ENCODE results near the gene TIMMDC1.

DNA sequence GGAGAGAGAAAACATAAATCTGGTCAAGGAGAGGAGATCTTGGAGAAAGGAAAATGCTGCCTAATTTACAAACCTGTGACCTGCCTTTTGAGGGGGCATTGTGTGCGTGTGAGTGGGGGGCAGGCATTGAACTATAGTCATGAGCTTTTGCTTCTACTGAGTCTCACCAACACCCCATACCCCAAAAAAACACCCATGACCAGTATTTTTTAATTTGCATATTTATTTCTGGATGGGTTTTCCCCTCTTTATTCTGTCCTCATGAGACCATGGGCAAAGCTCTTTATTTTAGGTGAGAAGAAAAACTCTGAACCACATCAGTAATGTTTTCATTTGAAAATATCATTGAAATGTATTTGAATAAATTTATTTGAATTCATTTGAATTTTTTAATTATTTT lies 40.4 kb downstream of the TIMMDC1 start:
- TF ChIP-seq RBM39 (optimal IDR thresholded peaks at IDR 0.05; ENCODE audit: low read depth, low read length) (no peak), ARID2 (IDR thresholded peaks at IDR 0.05) (no peak), NR3C1 (CRISPR knock-in tag; IDR thresholded peaks at IDR 0.05) (no peak), JUN (IDR thresholded peaks at IDR 0.05; ENCODE audit: borderline replicate concordance, low read depth, low read length) (no peak), JUN (CRISPR knock-in tag; IDR thresholded peaks at IDR 0.05; ENCODE audit: borderline replicate concordance) (no peak), JUNB (CRISPR knock-in tag; conservative IDR thresholded peaks at IDR 0.05) (no peak), TCF7L2 (IDR thresholded peaks at IDR 0.05; ENCODE audit: low read depth, low read length) (no peak), CBFB (CRISPR knock-in tag; IDR thresholded peaks at IDR 0.05) (no peak), EP300 (IDR thresholded peaks at IDR 0.05; ENCODE audit: low read length) (no peak), POLR2A (conservative IDR thresholded peaks at IDR 0.05) (no peak), SAFB2 (IDR thresholded peaks at IDR 0.05; ENCODE audit: borderline replicate concordance, low read depth, low read length, severe bottlenecking) (no peak)
- TF ChIP-seq, protein P1, sequence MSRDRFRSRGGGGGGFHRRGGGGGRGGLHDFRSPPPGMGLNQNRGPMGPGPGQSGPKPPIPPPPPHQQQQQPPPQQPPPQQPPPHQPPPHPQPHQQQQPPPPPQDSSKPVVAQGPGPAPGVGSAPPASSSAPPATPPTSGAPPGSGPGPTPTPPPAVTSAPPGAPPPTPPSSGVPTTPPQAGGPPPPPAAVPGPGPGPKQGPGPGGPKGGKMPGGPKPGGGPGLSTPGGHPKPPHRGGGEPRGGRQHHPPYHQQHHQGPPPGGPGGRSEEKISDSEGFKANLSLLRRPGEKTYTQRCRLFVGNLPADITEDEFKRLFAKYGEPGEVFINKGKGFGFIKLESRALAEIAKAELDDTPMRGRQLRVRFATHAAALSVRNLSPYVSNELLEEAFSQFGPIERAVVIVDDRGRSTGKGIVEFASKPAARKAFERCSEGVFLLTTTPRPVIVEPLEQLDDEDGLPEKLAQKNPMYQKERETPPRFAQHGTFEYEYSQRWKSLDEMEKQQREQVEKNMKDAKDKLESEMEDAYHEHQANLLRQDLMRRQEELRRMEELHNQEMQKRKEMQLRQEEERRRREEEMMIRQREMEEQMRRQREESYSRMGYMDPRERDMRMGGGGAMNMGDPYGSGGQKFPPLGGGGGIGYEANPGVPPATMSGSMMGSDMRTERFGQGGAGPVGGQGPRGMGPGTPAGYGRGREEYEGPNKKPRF (IDR thresholded peaks at IDR 0.05; ENCODE audit: low read depth, low read length): no peak
- TF ChIP-seq, protein P2, sequence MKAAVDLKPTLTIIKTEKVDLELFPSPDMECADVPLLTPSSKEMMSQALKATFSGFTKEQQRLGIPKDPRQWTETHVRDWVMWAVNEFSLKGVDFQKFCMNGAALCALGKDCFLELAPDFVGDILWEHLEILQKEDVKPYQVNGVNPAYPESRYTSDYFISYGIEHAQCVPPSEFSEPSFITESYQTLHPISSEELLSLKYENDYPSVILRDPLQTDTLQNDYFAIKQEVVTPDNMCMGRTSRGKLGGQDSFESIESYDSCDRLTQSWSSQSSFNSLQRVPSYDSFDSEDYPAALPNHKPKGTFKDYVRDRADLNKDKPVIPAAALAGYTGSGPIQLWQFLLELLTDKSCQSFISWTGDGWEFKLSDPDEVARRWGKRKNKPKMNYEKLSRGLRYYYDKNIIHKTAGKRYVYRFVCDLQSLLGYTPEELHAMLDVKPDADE (conservative IDR thresholded peaks at IDR 0.05; ENCODE audit: control insufficient read depth, low read depth, low read length): no peak
- TF ChIP-seq, protein P3, sequence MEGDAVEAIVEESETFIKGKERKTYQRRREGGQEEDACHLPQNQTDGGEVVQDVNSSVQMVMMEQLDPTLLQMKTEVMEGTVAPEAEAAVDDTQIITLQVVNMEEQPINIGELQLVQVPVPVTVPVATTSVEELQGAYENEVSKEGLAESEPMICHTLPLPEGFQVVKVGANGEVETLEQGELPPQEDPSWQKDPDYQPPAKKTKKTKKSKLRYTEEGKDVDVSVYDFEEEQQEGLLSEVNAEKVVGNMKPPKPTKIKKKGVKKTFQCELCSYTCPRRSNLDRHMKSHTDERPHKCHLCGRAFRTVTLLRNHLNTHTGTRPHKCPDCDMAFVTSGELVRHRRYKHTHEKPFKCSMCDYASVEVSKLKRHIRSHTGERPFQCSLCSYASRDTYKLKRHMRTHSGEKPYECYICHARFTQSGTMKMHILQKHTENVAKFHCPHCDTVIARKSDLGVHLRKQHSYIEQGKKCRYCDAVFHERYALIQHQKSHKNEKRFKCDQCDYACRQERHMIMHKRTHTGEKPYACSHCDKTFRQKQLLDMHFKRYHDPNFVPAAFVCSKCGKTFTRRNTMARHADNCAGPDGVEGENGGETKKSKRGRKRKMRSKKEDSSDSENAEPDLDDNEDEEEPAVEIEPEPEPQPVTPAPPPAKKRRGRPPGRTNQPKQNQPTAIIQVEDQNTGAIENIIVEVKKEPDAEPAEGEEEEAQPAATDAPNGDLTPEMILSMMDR (IDR thresholded peaks at IDR 0.05 in 2 of 3, conservative IDR thresholded peaks at IDR 0.05 in 1 of 3; ENCODE audit: insufficient read depth in 2 of 3, low read depth in 1 of 3, low read length in 3 of 3): no peak
